SK-N-SH (cell line): ENCODE data around the gene TBX6. TPM values are rescaled to one million over a fixed set of nuclear protein-coding genes. Genes with fewer than 3 reads are reported as not detected.

Experiments
- CTCF ChIA-PET: fragments of 300-600, 350-600 bp; formaldehyde crosslinking; extraction: SDS; loops from one replicate; lab custom pipeline; 2021; lab: Yijun Ruan, JAX
- POLR2A ChIA-PET: fragments of 350-600 bp; sonication (Branson Sonifier 250); formaldehyde crosslinking; extraction: SDS; loops from one replicate; lab custom pipeline; 2020; ENCODE audit warnings: antibody characterized with exemption, inconsistent platforms; lab: Yijun Ruan, JAX
- DNase-seq: peaks from one replicate; pipeline ENCODE4 v3.0.0; 2012
- H2AFZ ChIP-seq: fragments of 200-600 bp; sonication (generic); 2 replicates; pipeline ENCODE4 v1.8.1; 2016; ENCODE audit warnings: antibody characterized with exemption, mild to moderate bottlenecking, low read depth
- H3F3A ChIP-seq: fragments of 200-600 bp; sonication (generic); replicated peaks from 2 replicates; pipeline ENCODE3; 2016; ENCODE audit warnings: antibody characterized with exemption, mild to moderate bottlenecking; ENCODE audit not compliant: insufficient read depth
- H3K27ac ChIP-seq, 2 experiments: fragments of 200-500 bp in 1 of 2; fragments of 200-600 bp in 1 of 2; sonication (Bioruptor generic) in 1 of 2; sonication (generic), shearing (Covaris generic) in 1 of 2; 2 replicates each; pipeline versions ENCODE4 v1.5.1 to v1.6.1; 2014 to 2016; ENCODE audit warnings: low read depth in 2 of 2, inconsistent platforms in 1 of 2, low read length in 1 of 2, mild to moderate bottlenecking in 1 of 2, mixed read lengths in 1 of 2
- H3K27me3 ChIP-seq: fragments of 200-600 bp; sonication (generic), shearing (Covaris generic); 2 replicates; pipeline ENCODE4 v1.6.1; 2016; ENCODE audit warnings: mixed run types; ENCODE audit not compliant: insufficient read depth
- H3K36me3 ChIP-seq, 2 experiments: fragments of 200-500 bp in 1 of 2; fragments of 200-600 bp in 1 of 2; sonication (Bioruptor generic) in 1 of 2; sonication (generic) in 1 of 2; replicated peaks in 1 of 2; 2 replicates each; pipeline versions ENCODE3 to v1.5.1; 2014 to 2016; ENCODE audit warnings: low read length in 1 of 2, mild to moderate bottlenecking in 1 of 2; ENCODE audit not compliant: insufficient read depth in 2 of 2, control insufficient read depth in 1 of 2
- H3K4me1 ChIP-seq, 2 experiments: fragments of 200-500 bp in 1 of 2; fragments of 200-600 bp in 1 of 2; sonication (Bioruptor generic) in 1 of 2; sonication (generic), shearing (Covaris generic) in 1 of 2; 2 replicates each; pipeline versions ENCODE4 v1.5.1 to v1.6.1; 2014 to 2016; ENCODE audit warnings: low read depth in 1 of 2, low read length in 1 of 2, mixed run types in 1 of 2; ENCODE audit not compliant: insufficient read depth in 2 of 2, control insufficient read depth in 1 of 2
- H3K4me2 ChIP-seq: fragments of 200-600 bp; sonication (generic), shearing (Covaris generic); 2 replicates; pipeline ENCODE4 v1.6.1; 2017; ENCODE audit warnings: mixed run types
- H3K4me3 ChIP-seq, 2 experiments: fragments of 200-500 bp in 1 of 2; fragments of 200-600 bp in 1 of 2; sonication (Bioruptor generic) in 1 of 2; sonication (generic), shearing (Covaris generic) in 1 of 2; 2 replicates each; pipeline versions ENCODE4 v1.5.1 to v1.8.1; 2014 to 2016; ENCODE audit warnings: low read depth in 2 of 2, inconsistent platforms in 1 of 2, low read length in 1 of 2, mild to moderate bottlenecking in 1 of 2, mixed read lengths in 1 of 2, moderate library complexity in 1 of 2
- H3K79me2 ChIP-seq: fragments of 200-600 bp; sonication (generic); 2 replicates; pipeline ENCODE4 v1.8.1; 2017; ENCODE audit warnings: mild to moderate bottlenecking; ENCODE audit not compliant: insufficient read depth
- H3K9ac ChIP-seq: fragments of 200-600 bp; sonication (generic); 2 replicates; pipeline ENCODE4 v1.6.1; 2017; ENCODE audit warnings: mixed run types
- H3K9me2 ChIP-seq: fragments of 200-600 bp; sonication (generic); 2 replicates; pipeline ENCODE4 v1.6.1; 2017; ENCODE audit warnings: mixed run types
- H3K9me3 ChIP-seq: fragments of 200-600 bp; sonication (generic); 2 replicates; pipeline ENCODE4 v1.6.1; 2017; ENCODE audit warnings: mixed run types, mild to moderate bottlenecking, moderate library complexity
- H4K20me1 ChIP-seq: fragments of 200-600 bp; sonication (generic); 2 replicates; pipeline ENCODE4 v1.6.1; 2017; ENCODE audit warnings: mild to moderate bottlenecking, mixed run types; ENCODE audit not compliant: insufficient read depth
- CHD2 ChIP-seq: fragments of 150-350 bp; IDR thresholded peaks from 2 replicates; pipeline ENCODE4 v1.6.1; 2018; ENCODE audit warnings: low read length; ENCODE audit not compliant: partially characterized antibody
- ELF1 ChIP-seq: IDR thresholded peaks from 2 replicates; pipeline ENCODE4 v1.4.0; 2012
- EP300 ChIP-seq, 2 experiments: IDR thresholded peaks; 2 replicates each; pipeline versions ENCODE4 v1.4.0 to v1.6.1; 2012; ENCODE audit warnings: borderline replicate concordance in 1 of 2, low read depth in 1 of 2, low read length in 1 of 2
- FOSL2 ChIP-seq: IDR thresholded peaks from 2 replicates; pipeline ENCODE4 v1.4.0; 2012; ENCODE audit warnings: low read depth, mild to moderate bottlenecking, moderate library complexity, borderline replicate concordance
- FOXJ3 ChIP-seq: sonication (generic); formaldehyde crosslinking; IDR thresholded peaks from 2 replicates; pipeline ENCODE4 v1.5.1; 2020; ENCODE audit warnings: mild to moderate bottlenecking, missing genetic modification reagents
- GABPA ChIP-seq: IDR thresholded peaks from 2 replicates; pipeline ENCODE4 v1.4.0; 2012; ENCODE audit warnings: low read depth, mild to moderate bottlenecking
- GATA2 ChIP-seq: sonication (generic); formaldehyde crosslinking; IDR thresholded peaks from 2 replicates; pipeline ENCODE4 v1.5.0; 2020; ENCODE audit warnings: mild to moderate bottlenecking, missing genetic modification reagents
- JUND ChIP-seq: IDR thresholded peaks from 2 replicates; pipeline ENCODE4 v1.4.0; 2012
- MXI1 ChIP-seq: IDR thresholded peaks from 2 replicates; pipeline ENCODE4 v1.6.1; 2012; ENCODE audit warnings: mild to moderate bottlenecking, low read depth, low read length, improper control_type of control experiment
- NFIC ChIP-seq: IDR thresholded peaks from 2 replicates; pipeline ENCODE4 v1.4.0; 2012; ENCODE audit warnings: borderline replicate concordance
- POLR2AphosphoS5 ChIP-seq: IDR thresholded peaks from 2 replicates; pipeline ENCODE4 v1.6.1; 2012; ENCODE audit warnings: low read depth, low read length
- RFX5 ChIP-seq: IDR thresholded peaks from 2 replicates; pipeline ENCODE4 v1.6.1; 2012; ENCODE audit warnings: mild to moderate bottlenecking, improper control_type of control experiment, low read length
- RXRA ChIP-seq: IDR thresholded peaks from 2 replicates; pipeline ENCODE4 v1.4.0; 2012; ENCODE audit warnings: low read depth, mild to moderate bottlenecking, borderline replicate concordance
- SIN3A ChIP-seq: IDR thresholded peaks from 2 replicates; pipeline ENCODE4 v1.6.1; 2012; ENCODE audit warnings: low read depth, mild to moderate bottlenecking, low read length, moderate library complexity, borderline replicate concordance
- SMC3 ChIP-seq: IDR thresholded peaks from 2 replicates; pipeline ENCODE4 v1.6.1; 2012; ENCODE audit warnings: low read depth, low read length, improper control_type of control experiment
- TAF1 ChIP-seq: IDR thresholded peaks from 2 replicates; pipeline ENCODE4 v1.6.1; 2012; ENCODE audit warnings: low read depth, mild to moderate bottlenecking, low read length, moderate library complexity, borderline replicate concordance
- TCF12 ChIP-seq: IDR thresholded peaks from 2 replicates; pipeline ENCODE4 v1.4.0; 2012
- TEAD4 ChIP-seq: IDR thresholded peaks from 2 replicates; pipeline ENCODE4 v1.4.0; 2012; ENCODE audit warnings: mild to moderate bottlenecking, borderline replicate concordance; ENCODE audit not compliant: insufficient read depth
- YY1 ChIP-seq: IDR thresholded peaks from 2 replicates; pipeline ENCODE4 v1.4.0; 2012; ENCODE audit warnings: low read depth, mild to moderate bottlenecking
- WGBS: methylation state at CpG from one replicate; pipeline ENCODE4 v1.1.6; 2017; ENCODE audit warnings: low lambda C conversion rate; 5-methylcytosine and 5-hydroxymethylcytosine counted together
- polyA plus RNA-seq, 3 experiments: library from polyadenylated mRNA; depleted of rRNA; stranded (reverse); fragments of >200 nt; gene quantifications; 2 replicates each; pipeline ENCODE4 v1.2.3, GENCODE V29; 2012
- TF ChIP-seq, protein P1 (sequence below): fragments of 150-350 bp; IDR thresholded peaks from 2 replicates; pipeline ENCODE4 v1.6.1; 2016; ENCODE audit warnings: mild to moderate bottlenecking, low read depth, low read length
- TF ChIP-seq, protein P2 (sequence below): IDR thresholded peaks from 2 replicates; pipeline ENCODE4 v1.4.0; 2012; ENCODE audit warnings: low read depth, borderline replicate concordance
- TF ChIP-seq, protein P3 (sequence below): IDR thresholded peaks from 2 replicates; pipeline ENCODE4 v1.4.0; 2012; ENCODE audit warnings: low read depth
- TF ChIP-seq, protein P4 (sequence below): IDR thresholded peaks from 2 replicates; pipeline ENCODE4; 2012

TBX6 gene
- polyA plus RNA-seq, 1 of the 3 experiments (the other 2 are of a cell fraction): 0.18 TPM

DNA sequence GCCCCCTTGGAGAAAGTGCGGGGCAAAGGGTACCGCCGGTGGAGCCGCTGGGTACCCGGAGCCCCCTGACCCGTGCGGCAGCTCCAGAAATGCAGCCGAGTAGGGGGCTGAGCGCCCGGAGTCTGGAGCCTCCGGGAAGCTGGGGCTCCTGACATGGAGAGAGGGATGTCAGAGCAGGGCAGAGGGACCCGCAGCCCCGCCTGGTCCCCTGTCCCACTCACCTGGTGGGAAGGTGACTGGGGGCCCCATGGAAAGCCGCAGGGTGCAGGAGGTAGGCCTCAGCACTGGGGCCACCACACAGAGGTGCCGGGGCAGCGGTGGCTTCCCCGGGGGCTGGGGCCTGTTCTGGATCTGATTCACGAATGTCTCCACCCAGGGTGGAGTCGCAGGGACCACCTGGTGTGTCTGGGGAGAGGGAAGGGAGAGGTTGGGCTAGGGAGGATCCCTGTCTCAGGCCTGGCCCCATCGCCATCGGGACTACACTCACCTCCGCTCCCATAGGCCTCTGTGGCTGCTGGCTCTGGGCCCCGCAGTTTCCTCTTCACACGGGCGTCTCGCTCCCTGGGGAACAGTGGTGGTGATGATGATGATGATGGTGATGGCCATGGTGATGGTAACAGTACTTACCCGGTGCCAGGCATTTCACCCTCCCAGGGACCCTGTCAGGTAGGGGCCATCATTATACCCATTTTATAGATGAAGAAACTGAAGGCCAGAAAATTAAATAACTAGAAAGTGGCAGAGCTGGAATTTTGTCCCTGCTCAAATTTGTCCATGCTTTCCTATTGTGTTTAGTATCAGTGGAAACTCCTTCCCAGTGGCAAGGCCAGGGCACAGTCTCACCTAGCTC lies 5.2 kb downstream of the TBX6 start:
- POLR2A ChIA-PET: interaction anchor here (0.6 to 1.5 kb wide), 2 partner anchors 13 to 21 kb away, joined by 4 read pairs; partner anchors contain the start of gene ALDOA
- Histone ChIP-seq H3K4me2 (no peak overlapping the region), H2AFZ (no peak overlapping the region), H3K9me2 (no peaks in the 10 kb centered on the region), H3K9ac (no peak overlapping the region), H4K20me1 (no peaks in the 10 kb centered on the region), H3K27ac (no peak overlapping the region; a peak in 1 of 4 replicates), H3K4me1 (peaks cover 5 to 11% of the 10 kb centered on the region in 2 experiments; a peak in 2 of 4 replicates), H3K79me2 (peaks cover 11% of the 10 kb centered on the region; the same call in 1 of the 2 replicates), H3K9me3 (no peaks in the 10 kb centered on the region), H3F3A (peaks cover 33% of the 10 kb centered on the region), H3K4me3 (no peak overlapping the region), H3K27me3 (no peaks in the 10 kb centered on the region), H3K36me3 (peaks cover 19 to 33% of the 10 kb centered on the region in 2 experiments)
- CTCF ChIA-PET: interaction anchor here (0.7 to 1.1 kb wide), 2 partner anchors 18 to 54 kb away, joined by 3 read pairs; no protein-coding TSS in a partner anchor
- no peak for TF ChIP-seq FOSL2
- no peak for TF ChIP-seq SIN3A
- TF ChIP-seq, protein P1, sequence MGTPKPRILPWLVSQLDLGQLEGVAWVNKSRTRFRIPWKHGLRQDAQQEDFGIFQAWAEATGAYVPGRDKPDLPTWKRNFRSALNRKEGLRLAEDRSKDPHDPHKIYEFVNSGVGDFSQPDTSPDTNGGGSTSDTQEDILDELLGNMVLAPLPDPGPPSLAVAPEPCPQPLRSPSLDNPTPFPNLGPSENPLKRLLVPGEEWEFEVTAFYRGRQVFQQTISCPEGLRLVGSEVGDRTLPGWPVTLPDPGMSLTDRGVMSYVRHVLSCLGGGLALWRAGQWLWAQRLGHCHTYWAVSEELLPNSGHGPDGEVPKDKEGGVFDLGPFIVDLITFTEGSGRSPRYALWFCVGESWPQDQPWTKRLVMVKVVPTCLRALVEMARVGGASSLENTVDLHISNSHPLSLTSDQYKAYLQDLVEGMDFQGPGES: no peak
- no peak for TF ChIP-seq FOXJ3 (CRISPR knock-in tag)
- TF ChIP-seq ELF1: no peak
- no peak for TF ChIP-seq EP300 (IDR thresholded peaks at IDR 0.05; ENCODE audit: borderline replicate concordance in 1 of 2, low read depth in 1 of 2, low read length in 1 of 2)
- TF ChIP-seq GATA2 (CRISPR knock-in tag): no peak
- WGBS: 94% methylated on average over 13 of the region's 27 CpGs
- no peak for DNase-seq

DNA sequence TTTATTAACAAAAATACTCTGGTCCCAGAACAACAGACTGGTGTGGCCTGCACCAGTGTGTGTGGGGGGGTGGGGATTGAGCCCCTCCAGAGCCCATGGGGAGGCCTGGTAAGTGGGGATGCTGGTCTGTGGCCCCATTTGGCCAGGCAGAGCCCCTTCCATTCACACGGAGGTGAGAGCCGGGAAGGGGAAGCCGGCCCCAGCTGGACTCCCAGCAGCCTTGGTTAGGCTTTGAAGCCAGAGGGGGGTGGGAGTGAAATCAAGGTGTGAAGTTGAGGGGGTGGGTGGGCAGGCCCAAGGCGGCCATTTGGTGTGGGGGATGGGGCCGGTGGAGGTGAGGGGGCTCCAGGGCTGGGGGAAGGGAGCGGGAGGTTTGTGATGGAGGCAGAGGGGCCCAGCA lies 5.9 kb downstream of the TBX6 start:
- Histone ChIP-seq H2AFZ (no peak overlapping the region), H3K27ac (peak overlapping the region in 1 of 2 experiments; percentile 48; a peak in 1 of 4 replicates), H3K9me2 (no peaks in the 10 kb centered on the region), H3K79me2 (peaks cover 18% of the 10 kb centered on the region; the same call in 1 of the 2 replicates), H3K27me3 (no peaks in the 10 kb centered on the region), H3K9ac (no peak overlapping the region), H3K9me3 (no peaks in the 10 kb centered on the region), H3K4me2 (no peak overlapping the region), H3K36me3 (peaks cover 24 to 39% of the 10 kb centered on the region in 2 experiments), H3F3A (peaks cover 33% of the 10 kb centered on the region), H3K4me1 (peaks cover 5 to 6% of the 10 kb centered on the region in 2 experiments; a peak in 2 of 4 replicates), H3K4me3 (no peak overlapping the region), H4K20me1 (peaks cover 7% of the 10 kb centered on the region)
- ChIA-PET POLR2A (interaction anchor here (1.3 to 1.5 kb wide), 2 partner anchors 21 to 25 kb away, joined by 3 to 4 read pairs; partner anchors contain the start of gene ALDOA), CTCF (interaction anchor here (1.4 kb wide), 1 partner anchor 28 kb away, joined by 3 read pairs; the partner anchor contains the start of gene GDPD3)
- WGBS: 98% methylated on average over 6 of the region's 6 CpGs
- DNase-seq: no peak
- TF ChIP-seq YY1 (no peak), CHD2 (no peak), POLR2AphosphoS5 (no peak), JUND (no peak), SIN3A (no peak), TCF12 (no peak), SMC3 (no peak), TAF1 (no peak), TEAD4 (no peak), RFX5 (no peak), NFIC (no peak), GABPA (no peak), MXI1 (no peak), RXRA (no peak)
- TF ChIP-seq, protein P1: no peak
- TF ChIP-seq, protein P2, sequence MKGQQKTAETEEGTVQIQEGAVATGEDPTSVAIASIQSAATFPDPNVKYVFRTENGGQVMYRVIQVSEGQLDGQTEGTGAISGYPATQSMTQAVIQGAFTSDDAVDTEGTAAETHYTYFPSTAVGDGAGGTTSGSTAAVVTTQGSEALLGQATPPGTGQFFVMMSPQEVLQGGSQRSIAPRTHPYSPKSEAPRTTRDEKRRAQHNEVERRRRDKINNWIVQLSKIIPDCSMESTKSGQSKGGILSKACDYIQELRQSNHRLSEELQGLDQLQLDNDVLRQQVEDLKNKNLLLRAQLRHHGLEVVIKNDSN: no peak
- TF ChIP-seq, protein P3, sequence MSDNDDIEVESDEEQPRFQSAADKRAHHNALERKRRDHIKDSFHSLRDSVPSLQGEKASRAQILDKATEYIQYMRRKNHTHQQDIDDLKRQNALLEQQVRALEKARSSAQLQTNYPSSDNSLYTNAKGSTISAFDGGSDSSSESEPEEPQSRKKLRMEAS: no peak
- TF ChIP-seq, protein P4, sequence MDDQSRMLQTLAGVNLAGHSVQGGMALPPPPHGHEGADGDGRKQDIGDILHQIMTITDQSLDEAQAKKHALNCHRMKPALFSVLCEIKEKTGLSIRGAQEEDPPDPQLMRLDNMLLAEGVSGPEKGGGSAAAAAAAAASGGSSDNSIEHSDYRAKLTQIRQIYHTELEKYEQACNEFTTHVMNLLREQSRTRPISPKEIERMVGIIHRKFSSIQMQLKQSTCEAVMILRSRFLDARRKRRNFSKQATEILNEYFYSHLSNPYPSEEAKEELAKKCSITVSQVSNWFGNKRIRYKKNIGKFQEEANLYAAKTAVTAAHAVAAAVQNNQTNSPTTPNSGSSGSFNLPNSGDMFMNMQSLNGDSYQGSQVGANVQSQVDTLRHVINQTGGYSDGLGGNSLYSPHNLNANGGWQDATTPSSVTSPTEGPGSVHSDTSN: no peak
